GM12864 (cell line): ENCODE measurements around the gene ETS2.

Source experiments
- DNase-seq: peaks from one replicate; pipeline ENCODE4 v3.0.0-alpha.2; 2011; ENCODE audit warnings: low read depth
- H3K4me3 ChIP-seq: 2 replicates; pipeline ENCODE4 v1.5.1; 2011; ENCODE audit warnings: mild to moderate bottlenecking, low read depth, low read length, control low read depth
- CTCF ChIP-seq: IDR thresholded peaks from 2 replicates; pipeline ENCODE4 v1.5.1; 2011; ENCODE audit warnings: low read depth, mild to moderate bottlenecking, moderate library complexity, low read length, control low read depth, inconsistent platforms; ENCODE audit errors: missing control alignments

ETS2 gene

DNA sequence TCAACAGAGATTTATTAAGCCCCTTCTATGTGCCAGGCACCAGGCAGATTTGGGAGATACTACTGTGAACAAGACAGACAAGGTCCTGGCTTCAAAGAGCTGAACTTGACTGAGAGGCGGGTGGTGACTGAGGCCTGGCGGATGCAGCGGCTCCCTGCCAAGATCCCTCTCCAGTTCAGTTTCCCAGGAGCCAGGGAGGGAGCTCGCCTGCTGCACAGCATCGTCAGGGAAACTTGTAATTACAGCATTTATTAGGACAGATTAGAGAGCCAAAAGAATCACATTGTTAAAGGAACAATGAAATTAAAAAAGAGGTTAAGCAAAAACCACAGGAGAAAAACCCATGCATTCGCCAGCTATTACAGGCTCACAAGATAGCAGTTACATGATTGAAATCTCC, 55.3 kb downstream of the ETS2 start:
- no peak for TF ChIP-seq CTCF
- no peak overlapping the region for H3K4me3 ChIP-seq
- DNase-seq: no peak

- no peak for TF ChIP-seq CTCF
- no peak overlapping the region for H3K4me3 ChIP-seq
These were observed 56.4 kb downstream of the ETS2 start for GRCh38 chr21:38861989-38862683.

GRCh38 chr21:38863291-38863690, 57.6 kb downstream of the ETS2 start:
- no peak for TF ChIP-seq CTCF
- no peak overlapping the region for H3K4me3 ChIP-seq
- DNase-seq: no peak

More at GRCh38 chr21:38861989-38862683, 56.4 kb downstream of the ETS2 start:
- peak; percentile 52 for DNase-seq

GRCh38 chr21:38863843-38864363, 58.2 kb downstream of the ETS2 start:
- TF ChIP-seq CTCF: no peak
- no peak for DNase-seq
- no peak overlapping the region for H3K4me3 ChIP-seq

DNA sequence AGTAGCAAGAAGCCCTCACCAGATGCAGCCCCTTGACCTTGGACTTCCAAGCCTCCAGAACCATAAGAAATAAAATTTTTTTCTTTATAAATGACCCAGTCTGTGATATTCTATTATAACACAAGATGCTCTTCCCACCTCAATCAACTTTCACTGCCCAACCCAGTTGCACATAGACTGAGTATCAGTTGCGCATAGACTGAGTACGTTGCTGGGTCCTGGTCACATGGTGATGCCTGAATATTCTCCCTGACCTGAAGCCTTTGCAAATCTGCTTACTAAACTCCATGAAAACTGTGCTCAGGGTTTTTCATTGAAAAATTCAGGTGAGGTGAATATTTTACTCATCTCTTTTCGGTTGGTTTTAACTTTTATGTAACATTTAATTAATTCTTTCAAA, 59.2 kb downstream of the ETS2 start:
- no peak for TF ChIP-seq CTCF
- no peak overlapping the region for H3K4me3 ChIP-seq
- no peak for DNase-seq

- TF ChIP-seq CTCF: no peak
- no peak for DNase-seq
- no peak overlapping the region for H3K4me3 ChIP-seq
These were observed 63.5 kb downstream of the ETS2 start for GRCh38 chr21:38869196-38869595.

- no peak overlapping the region for H3K4me3 ChIP-seq
- DNase-seq: no peak
- no peak for TF ChIP-seq CTCF
These were observed 64.2 kb downstream of the ETS2 start for GRCh38 chr21:38869946-38870345.
